Panc1 (cell line): ENCODE measurements around the gene CAMK1D. TPM values are rescaled to one million over a fixed set of nuclear protein-coding genes. Genes with fewer than 3 reads are reported as not detected.

Experiments
- ATAC-seq: fragments of 200-7000 bp; cut with Tn5 transposase; 2 replicates; pipeline ENCODE4 v1.9.1; 2020; ENCODE audit warnings: mild to moderate bottlenecking, moderate library complexity
- BruUV-seq: library from RNA; stranded (reverse); fragments of 400-500 nt; replicated peaks from 2 replicates; lab custom pipeline; 2021; lab: Mats Ljungman, UMichigan
- CTCF ChIA-PET: fragments of 300-600 bp; sonication (Branson Sonifier 250); formaldehyde crosslinking; loops from one replicate; lab custom pipeline; 2022; ENCODE audit warnings: antibody characterized with exemption; lab: Charles Lee
- POLR2A ChIA-PET: fragments of 300-600 bp; sonication (Branson Sonifier 250); formaldehyde crosslinking; loops from one replicate; lab custom pipeline; 2022; ENCODE audit warnings: antibody characterized with exemption; lab: Charles Lee
- DNase-seq: peaks from one replicate; pipeline ENCODE4 v3.0.0-alpha.2; 2010; ENCODE audit warnings: low read depth, low spot score
- H3K27ac ChIP-seq: 2 replicates; pipeline ENCODE4 v1.5.1; 2011; ENCODE audit warnings: mild to moderate bottlenecking, low read length, inconsistent platforms
- H3K27me3 ChIP-seq: fragments of 200-500 bp; sonication (Bioruptor generic); 2 replicates; pipeline ENCODE4 v1.6.0; 2014; ENCODE audit warnings: low read length, inconsistent platforms; ENCODE audit not compliant: control insufficient read depth, insufficient read depth
- H3K36me3 ChIP-seq: fragments of 200-500 bp; sonication (Bioruptor generic); 2 replicates; pipeline ENCODE4 v1.5.1; 2014; ENCODE audit warnings: inconsistent platforms, mild to moderate bottlenecking, low read length, moderate library complexity; ENCODE audit not compliant: control insufficient read depth, insufficient read depth
- H3K4me1 ChIP-seq: 2 replicates; pipeline ENCODE4 v1.5.1; 2011; ENCODE audit warnings: inconsistent platforms, mild to moderate bottlenecking, low read length, moderate library complexity; ENCODE audit not compliant: control insufficient read depth, insufficient read depth
- H3K4me3 ChIP-seq, 2 experiments: 2 replicates each; pipeline ENCODE4 v1.5.1; 2011 to 2012; ENCODE audit warnings: low read depth in 2 of 2, low read length in 2 of 2, mild to moderate bottlenecking in 2 of 2, inconsistent platforms in 1 of 2, moderate library complexity in 1 of 2
- H3K9me3 ChIP-seq: fragments of 200-500 bp; sonication (Bioruptor generic); 2 replicates; pipeline ENCODE4 v1.5.1; 2014; ENCODE audit warnings: low read depth, mild to moderate bottlenecking, inconsistent platforms, low read length, moderate library complexity; ENCODE audit not compliant: control insufficient read depth, insufficient read depth
- CTCF ChIP-seq: fragments of 450-650 bp; IDR thresholded peaks from 2 replicates; pipeline ENCODE4 v1.5.1; 2017; ENCODE audit warnings: mild to moderate bottlenecking
- POLR2AphosphoS5 ChIP-seq: IDR thresholded peaks from 2 replicates; pipeline ENCODE4 v1.6.1; 2012; ENCODE audit warnings: mild to moderate bottlenecking, low read depth, low read length, moderate library complexity
- REST ChIP-seq, 2 experiments: IDR thresholded peaks; 2 replicates each; pipeline ENCODE4 v1.6.1; 2011 to 2012; ENCODE audit warnings: low read depth in 2 of 2, control low read depth in 1 of 2, low read length in 1 of 2, mild to moderate bottlenecking in 1 of 2, moderate library complexity in 1 of 2; ENCODE audit not compliant: insufficient read depth in 1 of 2
- SIN3A ChIP-seq: IDR thresholded peaks from 2 replicates; pipeline ENCODE4 v1.6.1; 2012; ENCODE audit warnings: low read depth, mild to moderate bottlenecking, low read length, moderate library complexity, borderline replicate concordance; ENCODE audit not compliant: insufficient read depth
- TCF7L2 ChIP-seq: IDR thresholded peaks from 2 replicates; pipeline ENCODE4 v1.6.1; 2011; ENCODE audit warnings: mild to moderate bottlenecking, low read depth, low read length, inconsistent platforms
- in situ Hi-C: cut with HindIII; loops from 2 replicates; pipeline ENCODE4 v1.10.0; 2016; ENCODE audit warnings: low sequenced_read_pairs, low pct_unique_long_range_greater_than_20kb
- intact Hi-C: fragments of 100-400 bp; cut with micrococcal nuclease; formaldehyde crosslinking; loops from one replicate; pipeline ENCODE4 v1.10.0; 2022; ENCODE audit not compliant: unreplicated experiment
- total RNA-seq: library from RNA; stranded (reverse); gene quantifications from one replicate; pipeline ENCODE4 v1.2.1, GENCODE V29; 2021; ENCODE audit not compliant: unreplicated experiment

Gene CAMK1D
- total RNA-seq, 1 experiment from 2014 or later = 5.7 TPM

- no peak for DNase-seq
- H3K4me1 ChIP-seq = peaks cover 10% of the 10 kb centered on the region; the same call in 1 of the 2 replicates
- ChIA-PET POLR2A (no interaction called here), CTCF (interaction anchor here (0.6 kb wide), 1 partner anchor 10 kb away, joined by 7 read pairs; no protein-coding TSS in a partner anchor)
- H3K36me3 ChIP-seq = no peaks in the 10 kb centered on the region
- no peaks in the 10 kb centered on the region for H3K27me3 ChIP-seq
- TF ChIP-seq TCF7L2 = no peak
- TF ChIP-seq CTCF = no peak
- no peak for TF ChIP-seq SIN3A
- TF ChIP-seq POLR2AphosphoS5 = no peak
- no peak for TF ChIP-seq REST (IDR thresholded peaks at IDR 0.05; ENCODE audit: insufficient read depth in 1 of 2, low read depth in 2 of 2, low read length in 1 of 2)
- intact Hi-C loops (no loop called here), in situ Hi-C loops (no loop called here)
- H3K9me3 ChIP-seq = no peaks in the 10 kb centered on the region
- peak overlapping the region; percentile 34; the same call in 1 of the 2 replicates for H3K27ac ChIP-seq
- no peak for ATAC-seq
- H3K4me3 ChIP-seq = peak overlapping the region in 1 of 2 experiments; percentile 39; a peak in 1 of 4 replicates
- BruUV-seq = no TSS peak
Observed at GRCh38 chr10:12332572-12333379, 16.6 kb upstream of the CAMK1D start.

- no peaks in the 10 kb centered on the region for H3K9me3 ChIP-seq
- peak; percentile 96 for ATAC-seq
- in situ Hi-C loops (no loop called here), intact Hi-C loops (no loop called here)
- H3K4me1 ChIP-seq = peaks cover 10% of the 10 kb centered on the region; the same call in 1 of the 2 replicates
- BruUV-seq = no TSS peak
- H3K27ac ChIP-seq = peak overlapping the region; percentile 34; the same call in 1 of the 2 replicates
- POLR2A ChIA-PET = no interaction called here
- peak; percentile 39 for DNase-seq
- H3K36me3 ChIP-seq = no peaks in the 10 kb centered on the region
- TF ChIP-seq REST (IDR thresholded peaks at IDR 0.05; ENCODE audit: insufficient read depth in 1 of 2, low read depth in 2 of 2, low read length in 1 of 2) (no peak), CTCF (no peak), SIN3A (no peak), TCF7L2 (no peak), POLR2AphosphoS5 (no peak)
- CTCF ChIA-PET = interaction anchor here (0.6 kb wide), 1 partner anchor 10 kb away, joined by 7 read pairs; no protein-coding TSS in a partner anchor
- H3K27me3 ChIP-seq = no peaks in the 10 kb centered on the region
- H3K4me3 ChIP-seq = peak overlapping the region in 1 of 2 experiments; percentile 39; a peak in 2 of 4 replicates
Observed at GRCh38 chr10:12333380-12334185, 15.8 kb upstream of the CAMK1D start.
